ENCODE measurements around the gene ARID3B.

- TF ChIP-seq, protein P1, sequence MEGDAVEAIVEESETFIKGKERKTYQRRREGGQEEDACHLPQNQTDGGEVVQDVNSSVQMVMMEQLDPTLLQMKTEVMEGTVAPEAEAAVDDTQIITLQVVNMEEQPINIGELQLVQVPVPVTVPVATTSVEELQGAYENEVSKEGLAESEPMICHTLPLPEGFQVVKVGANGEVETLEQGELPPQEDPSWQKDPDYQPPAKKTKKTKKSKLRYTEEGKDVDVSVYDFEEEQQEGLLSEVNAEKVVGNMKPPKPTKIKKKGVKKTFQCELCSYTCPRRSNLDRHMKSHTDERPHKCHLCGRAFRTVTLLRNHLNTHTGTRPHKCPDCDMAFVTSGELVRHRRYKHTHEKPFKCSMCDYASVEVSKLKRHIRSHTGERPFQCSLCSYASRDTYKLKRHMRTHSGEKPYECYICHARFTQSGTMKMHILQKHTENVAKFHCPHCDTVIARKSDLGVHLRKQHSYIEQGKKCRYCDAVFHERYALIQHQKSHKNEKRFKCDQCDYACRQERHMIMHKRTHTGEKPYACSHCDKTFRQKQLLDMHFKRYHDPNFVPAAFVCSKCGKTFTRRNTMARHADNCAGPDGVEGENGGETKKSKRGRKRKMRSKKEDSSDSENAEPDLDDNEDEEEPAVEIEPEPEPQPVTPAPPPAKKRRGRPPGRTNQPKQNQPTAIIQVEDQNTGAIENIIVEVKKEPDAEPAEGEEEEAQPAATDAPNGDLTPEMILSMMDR (IDR thresholded peaks at IDR 0.05), result no peak
- no peak for TF ChIP-seq POLR2A (IDR thresholded peaks at IDR 0.05)
Observed at GRCh38 chr15:74542166-74543042, 1.4 kb downstream of the ARID3B start.

Measured in adrenal gland (tissue), 5 donors.